Measurements from ENCODE around the gene DNAH8.

DNAH8 gene

DNA sequence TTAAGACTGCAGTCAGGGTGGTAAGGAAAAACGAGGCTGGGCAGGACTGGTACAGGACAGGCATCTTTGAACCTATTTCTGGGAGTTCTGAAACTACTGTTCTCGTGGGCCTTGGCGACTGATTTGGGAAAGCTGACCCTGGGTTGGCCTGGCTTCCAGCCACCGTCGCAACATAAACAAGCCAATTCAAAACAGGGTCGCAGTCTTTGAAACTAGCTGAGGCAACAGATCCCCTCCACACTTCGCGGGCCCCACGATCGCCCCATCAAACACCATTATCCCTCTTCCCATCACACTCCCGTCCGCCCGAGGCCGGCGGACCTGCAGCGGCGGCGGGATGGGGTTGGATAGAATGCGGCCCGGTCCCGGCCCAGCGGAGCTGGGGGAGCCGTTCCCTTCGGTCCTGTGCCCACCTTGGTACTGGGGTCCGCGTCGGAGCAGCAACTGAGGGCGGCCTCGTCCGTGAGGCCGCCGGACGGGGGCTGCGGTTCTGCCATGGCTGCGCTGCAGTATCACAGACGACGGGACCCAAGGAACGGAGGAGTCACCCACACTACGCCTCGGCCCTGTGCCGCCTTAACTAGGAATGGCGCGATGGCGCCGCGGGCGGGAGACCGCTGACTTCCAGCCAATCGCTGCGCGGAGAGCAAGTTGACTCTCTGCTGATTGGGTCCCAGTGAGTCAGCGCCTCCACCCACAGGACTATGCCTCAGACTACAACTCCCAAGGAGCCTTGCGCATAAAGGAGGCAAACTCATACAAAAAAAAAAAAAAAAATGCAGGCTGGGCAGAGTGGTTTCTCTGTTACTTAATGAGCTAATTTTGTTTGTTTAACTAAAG, 12.3 kb upstream of the DNAH8 start, which contains the start of gene GLO1:
Gene GLO1 (minus strand): TSS at position 588 of the 840 bp plus-strand sequence. CDS start 91 bp downstream, at position 497.
- peak; percentile 84 to 94 for DNase-seq (ENCODE audit: low read depth in 1 of 2, low spot score in 1 of 2)

DNA sequence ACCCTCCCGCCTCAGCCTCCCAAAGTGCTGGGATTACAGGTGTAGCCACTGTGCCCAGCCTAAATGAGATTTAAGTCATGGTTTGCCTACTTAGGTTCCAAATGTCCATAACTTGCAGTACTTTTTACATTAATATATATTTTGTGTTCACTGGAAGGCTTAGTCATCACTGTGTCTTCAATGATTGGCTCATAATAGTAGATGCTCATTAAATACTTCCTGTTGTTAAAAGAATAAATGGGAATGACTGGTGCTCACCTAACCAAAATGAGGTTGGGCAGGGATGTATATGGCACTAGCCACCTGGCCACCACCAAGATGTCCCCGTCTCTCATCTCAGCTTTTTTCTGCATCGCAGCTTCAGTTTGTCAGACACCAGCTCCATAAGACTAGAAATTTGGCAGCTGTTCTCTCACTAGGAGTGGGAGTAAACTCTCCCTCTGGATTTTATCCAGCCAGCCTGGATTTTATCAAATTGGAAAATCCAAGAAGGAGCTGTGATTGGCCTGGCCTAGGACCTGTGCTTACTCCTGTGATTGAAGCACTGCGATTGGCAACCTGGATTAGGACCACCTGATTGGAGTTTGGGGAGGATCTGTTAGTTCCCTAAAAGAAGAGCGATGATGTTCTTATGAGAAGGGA, 11.0 kb upstream of the DNAH8 start:
- DNase-seq (ENCODE audit: low read depth in 1 of 2, low spot score in 1 of 2) = no peak

GRCh38 chr6:38705924-38706323, 9.2 kb upstream of the DNAH8 start:
- DNase-seq (ENCODE audit: low read depth in 1 of 2, low spot score in 1 of 2) = no peak

DNA sequence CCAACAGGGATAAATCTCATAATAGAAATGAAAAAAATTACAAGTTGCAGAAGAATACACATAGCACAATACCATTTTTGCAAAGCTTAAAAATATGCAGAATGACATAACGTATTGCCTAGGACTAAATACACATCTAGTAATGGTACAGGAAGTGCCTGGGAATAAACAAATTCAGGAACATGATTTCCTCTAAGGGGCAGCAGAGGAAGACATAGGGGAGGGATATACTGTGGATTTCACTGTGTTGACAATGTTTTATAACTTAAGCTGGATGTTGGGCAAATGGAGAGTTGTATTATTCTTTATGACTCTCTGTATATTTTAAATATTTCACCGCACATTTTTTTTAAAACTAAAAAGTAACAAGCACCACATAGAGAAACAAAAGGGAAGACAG, 6.6 kb upstream of the DNAH8 start:
- DNase-seq (ENCODE audit: low read depth in 1 of 2, low spot score in 1 of 2) = no peak

GRCh38 chr6:38713812-38714211, 1.3 kb upstream of the DNAH8 start:
- peak; percentile 13 to 39 for DNase-seq (ENCODE audit: low read depth in 1 of 2, low spot score in 1 of 2)

- DNase-seq (ENCODE audit: low read depth in 1 of 2, low spot score in 1 of 2) = no peak
These were observed 684 bp upstream of the DNAH8 start for GRCh38 chr6:38714239-38715015.

DNA sequence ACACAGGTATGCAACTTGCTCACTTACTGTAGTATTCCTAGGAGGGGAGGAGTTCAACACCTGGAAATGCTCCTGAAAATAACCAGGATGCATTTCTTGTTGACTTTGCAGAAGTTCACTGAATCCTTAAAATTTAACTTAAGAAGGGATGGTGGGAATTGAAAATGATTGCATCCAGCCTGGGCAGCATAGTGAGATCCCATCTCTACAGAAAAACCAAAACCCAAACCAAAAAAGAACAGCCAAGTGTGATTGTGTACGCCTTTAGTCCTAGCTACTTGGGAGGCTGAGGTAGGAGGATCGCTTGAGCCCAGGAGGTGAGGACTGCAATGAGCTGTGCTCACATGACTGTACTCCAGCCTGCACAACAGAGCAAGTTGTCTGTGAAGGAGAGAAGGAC, 1.7 kb downstream of the DNAH8 start:
- no peak for DNase-seq (ENCODE audit: low read depth in 1 of 2, low spot score in 1 of 2)

DNA sequence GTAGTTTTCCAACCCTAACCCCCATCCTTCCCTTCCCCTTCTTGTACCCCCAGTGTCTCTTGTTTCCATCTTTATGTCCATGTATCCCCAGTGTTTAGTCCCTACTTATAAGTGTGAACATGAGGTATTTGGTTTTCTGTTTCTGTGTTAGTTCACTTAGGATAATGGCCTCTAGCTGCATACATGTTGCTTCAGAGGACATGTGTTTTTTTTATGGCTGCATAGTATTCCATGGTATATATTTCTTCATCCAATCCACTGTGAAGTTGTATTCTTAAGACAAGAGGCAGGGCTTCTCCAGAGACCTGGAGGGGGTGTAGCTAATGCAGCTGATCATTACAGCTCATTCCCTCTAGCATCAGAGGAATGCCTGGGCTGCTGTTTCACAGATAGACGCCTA, 4.2 kb downstream of the DNAH8 start:
- no peak for DNase-seq (ENCODE audit: low read depth in 1 of 2, low spot score in 1 of 2)

DNA sequence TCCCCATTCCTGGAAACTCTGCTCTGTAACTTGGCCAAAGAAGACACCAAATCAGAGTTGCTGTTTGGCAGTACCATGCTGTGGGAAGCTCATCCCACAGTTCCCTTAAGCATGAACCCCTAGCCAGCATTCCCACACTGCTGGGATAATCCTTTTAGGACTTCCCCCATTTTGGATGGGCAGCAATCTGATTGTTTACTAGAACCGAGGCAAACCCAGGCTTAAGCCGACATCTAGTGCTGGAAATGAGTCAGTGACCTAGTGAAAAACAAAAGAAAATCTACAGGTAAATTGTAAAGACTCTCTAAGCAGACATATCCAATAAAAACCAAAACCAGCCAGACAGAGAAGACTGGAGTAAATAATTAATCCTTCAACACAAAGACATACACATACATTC, 5.2 kb downstream of the DNAH8 start:
- no peak for DNase-seq (ENCODE audit: low read depth in 1 of 2, low spot score in 1 of 2)

DNA sequence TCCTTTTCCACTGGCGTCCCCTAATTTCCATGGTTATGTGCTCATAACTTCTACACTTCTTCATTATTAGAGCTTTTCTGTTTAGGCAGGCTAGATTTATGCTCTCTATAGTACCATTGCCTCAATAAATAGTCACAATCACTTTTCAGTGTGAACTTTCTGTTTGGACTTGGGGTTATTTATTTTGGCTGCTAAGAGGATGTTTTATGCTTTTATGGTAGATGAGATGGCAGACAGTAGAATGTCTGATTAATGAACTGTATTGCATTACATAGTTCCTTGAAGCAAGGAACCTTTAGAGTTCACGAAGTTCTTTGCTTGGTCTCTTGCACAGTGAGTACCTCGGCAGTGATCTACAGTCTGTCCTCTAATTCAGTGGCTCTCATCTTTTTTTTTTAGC, 6.9 kb downstream of the DNAH8 start:
- DNase-seq (ENCODE audit: low read depth in 1 of 2, low spot score in 1 of 2) = no peak

- DNase-seq (ENCODE audit: low read depth in 1 of 2, low spot score in 1 of 2) = no peak
These were observed 7.7 kb downstream of the DNAH8 start for GRCh38 chr6:38722727-38723334.

GRCh38 chr6:38723783-38724182, 8.7 kb downstream of the DNAH8 start:
- no peak for DNase-seq (ENCODE audit: low read depth in 1 of 2, low spot score in 1 of 2)

DNA sequence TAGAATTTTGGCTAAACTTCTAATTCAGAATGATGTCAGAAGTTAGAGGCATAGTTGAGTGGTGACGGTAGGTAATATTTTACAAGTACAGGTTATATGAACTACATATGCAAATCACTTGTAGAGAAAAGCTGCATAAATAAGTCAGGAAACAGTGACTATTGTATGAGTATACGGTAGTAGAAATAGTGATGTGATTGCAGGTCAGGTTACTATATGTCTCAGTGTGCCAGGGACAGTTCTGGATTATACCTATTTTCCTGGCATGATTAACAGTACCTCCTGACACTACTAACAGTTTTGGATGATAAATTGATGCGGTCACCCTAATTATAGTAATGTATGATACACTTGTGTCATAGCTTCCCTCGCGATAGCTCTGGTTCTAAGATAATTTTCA, 9.2 kb downstream of the DNAH8 start:
- DNase-seq (ENCODE audit: low read depth in 1 of 2, low spot score in 1 of 2) = no peak

DNA sequence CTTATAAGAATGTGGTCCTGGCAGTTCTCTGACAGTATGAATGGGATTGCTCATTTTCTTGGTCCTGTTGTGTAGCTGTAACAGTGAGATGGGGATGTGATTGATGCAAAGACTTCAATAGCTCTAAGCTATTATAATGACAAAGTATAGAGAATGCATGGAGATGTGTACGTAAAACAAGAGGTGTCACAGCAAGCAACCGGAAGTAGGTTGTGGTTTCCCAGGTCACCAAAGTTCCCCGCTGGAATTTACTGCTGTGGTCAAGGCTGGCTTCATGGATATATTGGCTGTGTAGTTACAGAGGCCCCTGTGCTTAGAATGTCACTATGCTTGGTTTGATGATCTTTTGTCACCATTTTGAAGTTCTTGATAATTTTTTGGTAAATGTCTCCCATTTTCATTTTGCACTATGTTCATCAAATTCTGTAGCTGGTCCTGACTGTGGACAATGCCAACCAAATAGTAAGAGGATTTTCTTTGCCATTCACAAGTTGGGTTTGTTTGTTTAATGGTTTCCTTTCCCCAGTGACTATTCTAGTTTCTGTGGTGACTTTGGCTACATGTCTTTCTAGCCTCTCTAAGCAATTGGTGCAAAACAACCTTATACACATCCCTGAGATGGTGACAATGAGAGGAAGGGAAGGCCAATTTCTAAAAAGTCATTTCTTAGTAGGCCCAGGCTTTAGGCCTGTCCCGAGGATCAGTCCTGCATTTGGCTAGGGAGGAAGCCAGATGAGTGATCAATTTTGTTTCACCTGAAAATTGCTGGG, 10.5 kb downstream of the DNAH8 start:
- DNase-seq (ENCODE audit: low read depth in 1 of 2, low spot score in 1 of 2) = no peak

- no peak for DNase-seq (ENCODE audit: low read depth in 1 of 2, low spot score in 1 of 2)
These were observed 13.1 kb downstream of the DNAH8 start for GRCh38 chr6:38728203-38728602.

- DNase-seq (ENCODE audit: low read depth in 1 of 2, low spot score in 1 of 2) = no peak
These were observed 15.2 kb downstream of the DNAH8 start for GRCh38 chr6:38730140-38730862.

DNA sequence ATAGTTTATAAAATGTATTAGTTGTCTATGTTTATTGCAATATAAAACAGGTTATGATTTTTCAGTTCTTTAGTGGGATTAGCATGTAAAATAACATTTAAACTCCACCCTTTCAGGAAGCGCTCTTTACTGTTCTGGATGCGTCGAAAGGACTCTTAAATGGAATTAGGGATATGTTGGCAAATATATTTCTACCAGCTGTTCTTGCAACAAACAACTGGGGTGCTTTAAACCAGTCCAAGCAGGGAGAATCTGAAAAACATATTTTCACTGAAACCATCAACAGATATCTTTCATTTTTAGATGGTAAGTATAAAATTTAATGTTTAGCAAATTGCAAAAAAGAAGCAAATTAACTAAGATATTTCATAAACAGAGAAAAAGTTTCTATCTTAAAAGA, 21.8 kb downstream of the DNAH8 start:
- no peak for DNase-seq (ENCODE audit: low read depth in 1 of 2, low spot score in 1 of 2)

GRCh38 chr6:38738261-38738660, 23.1 kb downstream of the DNAH8 start:
- no peak for DNase-seq (ENCODE audit: low read depth in 1 of 2, low spot score in 1 of 2)

DNA sequence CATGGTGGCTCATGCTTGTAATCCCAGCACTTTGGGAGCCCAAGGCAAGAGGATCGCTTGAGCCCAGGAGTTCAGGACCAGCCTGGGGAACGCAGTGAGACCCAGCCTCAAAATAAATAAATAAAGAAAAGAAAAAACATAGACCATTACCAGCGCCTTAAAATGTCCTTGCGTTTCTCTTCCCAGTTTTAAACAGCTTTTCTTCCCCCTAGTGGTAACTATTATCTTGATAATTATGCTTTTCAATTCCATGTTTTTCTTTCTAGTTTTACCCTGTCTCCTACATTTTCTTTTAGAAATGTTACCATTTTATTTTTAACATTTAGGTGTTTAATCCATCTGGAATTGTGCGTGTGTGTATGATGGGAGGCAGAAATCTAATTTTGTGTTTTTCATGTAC, 24.4 kb downstream of the DNAH8 start:
- no peak for DNase-seq (ENCODE audit: low read depth in 1 of 2, low spot score in 1 of 2)

GRCh38 chr6:38749473-38749872, 34.4 kb downstream of the DNAH8 start:
- no peak for DNase-seq (ENCODE audit: low read depth in 1 of 2, low spot score in 1 of 2)

Data from activated CD4-positive, alpha-beta T cell treated with anti-CD3 and anti-CD28 coated beads, Interleukin-2, amount 50 U/mL, for 24 hours (primary cell).